Activated CD8-positive, alpha-beta memory T cell treated with anti-CD3 and anti-CD28 coated beads, Interleukin-2, amount 50 U/mL, for 1 hour (primary cell): ENCODE data around the gene LRRC37B.
"Not testable (repeated sequence)": the region's sequence is repeated elsewhere in the genome, so short reads cannot be mapped to it uniquely, and the experiment has no call there.

Experiments used
- DNase-seq: peaks from one replicate; pipeline ENCODE4 v3.0.0-alpha.2; 2020; ENCODE audit errors: extremely low read depth

LRRC37B gene

GRCh38 chr17:32041306-32041875, 34.2 kb downstream of the LRRC37B start:
- DNase-seq, result not testable (repeated sequence)

DNA sequence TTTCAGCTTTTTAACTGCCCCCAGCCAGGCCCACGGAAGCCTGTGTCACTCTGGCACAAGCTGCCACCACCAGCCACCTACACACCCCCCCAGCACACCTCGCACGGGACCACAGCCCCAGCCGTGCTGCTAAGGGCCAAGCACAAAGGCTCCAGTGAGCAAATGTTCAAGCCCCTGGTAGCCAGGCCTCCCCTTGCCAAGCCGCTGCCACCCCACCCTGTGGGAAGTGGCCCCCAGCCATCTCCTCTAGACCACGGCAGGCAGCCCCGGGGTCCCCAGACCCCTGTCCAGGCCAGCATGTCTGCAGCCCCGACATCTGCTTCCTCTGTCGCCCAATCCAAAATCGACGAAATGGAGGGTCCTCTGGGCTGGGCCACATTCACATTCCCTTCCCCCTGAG, 35.1 kb downstream of the LRRC37B start:
- DNase-seq, result not testable (repeated sequence)

- not testable (repeated sequence) for DNase-seq
Observed at GRCh38 chr17:32045611-32046010, 38.4 kb downstream of the LRRC37B start.

DNA sequence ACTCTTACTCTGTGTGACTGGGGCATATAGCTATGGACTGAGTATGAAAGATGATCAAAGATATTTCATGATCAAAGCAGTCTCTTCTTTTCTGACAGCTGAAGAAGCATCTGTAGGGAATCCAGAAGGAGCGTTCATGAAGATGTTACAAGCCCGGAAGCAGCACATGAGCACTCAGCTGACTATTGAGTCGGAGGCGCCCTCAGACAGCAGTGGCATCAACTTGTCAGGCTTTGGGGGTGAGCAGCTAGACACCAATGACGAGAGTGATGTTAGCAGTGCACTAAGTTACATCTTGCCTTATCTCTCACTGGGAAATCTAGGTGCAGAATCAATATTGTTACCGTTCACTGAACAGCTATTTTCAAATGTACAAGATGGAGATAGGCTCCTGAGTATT, 40.5 kb downstream of the LRRC37B start:
- not testable (repeated sequence) for DNase-seq

DNA sequence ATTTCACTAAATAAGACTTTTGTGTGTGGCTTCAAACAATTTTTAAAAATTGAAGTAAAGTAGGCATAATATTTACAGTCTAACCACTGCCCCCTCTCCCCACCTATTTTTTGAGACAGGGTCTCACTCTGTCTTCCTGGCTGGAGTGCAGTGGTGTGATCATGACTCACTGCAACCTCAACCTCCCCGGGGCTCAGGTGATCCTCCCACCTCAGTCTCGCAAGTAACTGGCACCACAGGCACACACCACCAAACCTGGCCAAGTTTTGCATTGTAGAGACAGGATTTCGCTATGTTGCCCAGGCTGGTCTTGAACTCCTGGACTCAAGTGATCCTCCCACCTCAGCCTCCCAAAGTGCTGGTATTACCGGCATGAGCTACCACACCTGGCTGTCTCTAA, 47.8 kb downstream of the LRRC37B start:
- DNase-seq, result not testable (repeated sequence)

DNA sequence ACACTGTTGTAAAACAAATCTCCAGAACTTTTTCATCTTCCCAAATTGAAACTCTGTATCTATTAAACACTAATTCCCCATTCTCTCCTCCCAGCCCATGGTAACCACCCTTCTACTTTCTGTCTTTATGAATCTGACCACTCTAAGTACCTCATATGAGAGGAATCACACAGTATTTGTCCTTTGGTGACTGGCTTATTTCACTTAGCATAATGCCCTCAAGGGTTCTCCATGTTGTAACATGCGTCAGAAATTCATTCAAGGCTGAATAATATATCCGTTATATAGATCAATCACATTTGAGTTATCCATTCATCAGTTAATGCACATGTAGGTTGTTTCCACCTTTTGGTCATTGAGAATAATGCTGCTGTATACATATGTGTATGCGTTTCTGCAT, 48.2 kb downstream of the LRRC37B start:
- DNase-seq, result not testable (repeated sequence)

DNA sequence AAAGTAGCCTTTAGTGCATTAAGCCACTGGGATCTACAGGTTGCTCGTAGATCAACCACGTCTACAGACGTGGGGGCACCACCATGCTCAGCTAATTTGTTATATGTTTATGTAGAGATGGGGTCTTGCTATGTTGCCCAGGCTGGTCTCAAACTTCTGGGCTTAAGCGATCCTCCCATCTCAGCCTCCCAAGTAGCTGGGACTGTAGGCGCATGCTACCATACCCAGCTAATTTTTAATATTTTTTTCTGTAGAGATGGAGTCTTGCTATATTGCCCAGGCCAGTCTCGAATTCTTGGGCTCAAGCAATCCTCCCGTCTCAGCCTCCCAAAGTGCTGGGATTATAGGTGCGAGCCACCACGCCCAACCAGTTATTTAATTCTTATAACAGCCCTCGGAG, 49.3 kb downstream of the LRRC37B start:
- DNase-seq, result not testable (repeated sequence)

GRCh38 chr17:32057460-32058105, 50.4 kb downstream of the LRRC37B start:
- DNase-seq, result not testable (repeated sequence)

DNA sequence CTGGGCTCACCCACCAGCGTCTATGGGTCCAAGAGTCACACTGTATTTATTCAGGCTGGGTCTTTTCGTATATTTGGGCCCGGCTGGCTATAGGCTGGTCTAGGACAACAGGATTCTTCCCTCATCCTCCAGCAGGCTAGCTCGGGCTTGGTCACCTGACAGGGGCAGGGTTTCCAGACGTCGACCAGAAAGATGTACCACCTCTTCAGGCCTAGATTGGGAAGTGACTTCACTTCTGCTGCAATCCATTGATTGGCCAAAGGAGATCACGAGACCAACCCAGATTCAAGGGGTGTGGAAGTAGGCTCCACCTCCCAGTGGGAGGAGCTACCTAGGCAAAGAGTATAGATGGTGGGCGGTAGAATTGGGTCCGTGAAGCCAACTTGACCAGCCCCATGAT, 53.5 kb downstream of the LRRC37B start:
- DNase-seq, result not testable (repeated sequence)

DNA sequence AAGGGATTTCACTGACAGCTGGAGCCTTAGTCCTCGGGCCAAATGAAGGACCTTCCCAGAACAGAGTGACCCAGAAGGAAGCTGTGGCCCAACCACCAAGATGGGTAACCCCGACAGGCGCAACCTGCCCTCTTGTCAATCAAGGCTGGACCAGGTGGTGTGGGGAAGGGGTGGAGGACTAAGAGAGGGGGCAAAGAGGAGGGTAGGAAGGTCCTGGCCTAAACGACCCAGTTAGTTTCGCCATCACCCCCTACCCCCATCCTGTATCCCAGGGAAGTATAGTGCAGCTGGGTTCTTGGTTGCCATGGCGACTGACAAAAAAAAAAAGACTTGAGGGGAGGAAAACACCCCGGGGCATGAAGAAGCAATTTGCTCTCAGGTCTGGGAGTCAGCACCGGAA, 54.7 kb downstream of the LRRC37B start:
- not testable (repeated sequence) for DNase-seq

GRCh38 chr17:32064091-32064490, 56.9 kb downstream of the LRRC37B start:
- not testable (repeated sequence) for DNase-seq

DNA sequence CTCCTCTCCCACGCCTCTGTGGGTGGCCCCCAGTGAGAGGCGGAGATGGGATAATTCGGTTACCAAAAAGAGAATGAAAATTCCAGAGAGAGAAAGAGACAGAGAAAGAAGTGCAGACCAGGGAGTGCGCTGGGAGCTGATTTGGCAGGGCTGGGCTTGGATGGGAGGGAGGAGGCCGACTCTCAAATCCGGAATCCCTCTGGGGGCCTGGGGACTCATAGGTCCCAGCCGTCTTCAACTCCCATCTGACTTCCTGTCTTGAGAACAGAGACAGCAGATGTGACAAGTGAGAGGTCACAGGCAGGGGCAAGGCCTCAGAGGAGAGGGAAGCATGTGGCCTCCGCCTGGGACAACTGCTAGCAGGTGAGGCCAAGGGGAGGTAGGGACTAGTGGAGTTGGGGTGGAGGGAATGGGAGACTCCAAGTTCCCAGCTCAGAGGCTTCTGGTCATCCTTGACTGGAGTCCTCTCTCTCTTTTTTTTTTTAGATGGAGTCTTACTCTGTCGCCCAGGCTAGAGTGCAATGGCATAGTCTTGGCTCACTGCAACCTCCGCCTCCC, 59.0 kb downstream of the LRRC37B start:
- not testable (repeated sequence) for DNase-seq

DNA sequence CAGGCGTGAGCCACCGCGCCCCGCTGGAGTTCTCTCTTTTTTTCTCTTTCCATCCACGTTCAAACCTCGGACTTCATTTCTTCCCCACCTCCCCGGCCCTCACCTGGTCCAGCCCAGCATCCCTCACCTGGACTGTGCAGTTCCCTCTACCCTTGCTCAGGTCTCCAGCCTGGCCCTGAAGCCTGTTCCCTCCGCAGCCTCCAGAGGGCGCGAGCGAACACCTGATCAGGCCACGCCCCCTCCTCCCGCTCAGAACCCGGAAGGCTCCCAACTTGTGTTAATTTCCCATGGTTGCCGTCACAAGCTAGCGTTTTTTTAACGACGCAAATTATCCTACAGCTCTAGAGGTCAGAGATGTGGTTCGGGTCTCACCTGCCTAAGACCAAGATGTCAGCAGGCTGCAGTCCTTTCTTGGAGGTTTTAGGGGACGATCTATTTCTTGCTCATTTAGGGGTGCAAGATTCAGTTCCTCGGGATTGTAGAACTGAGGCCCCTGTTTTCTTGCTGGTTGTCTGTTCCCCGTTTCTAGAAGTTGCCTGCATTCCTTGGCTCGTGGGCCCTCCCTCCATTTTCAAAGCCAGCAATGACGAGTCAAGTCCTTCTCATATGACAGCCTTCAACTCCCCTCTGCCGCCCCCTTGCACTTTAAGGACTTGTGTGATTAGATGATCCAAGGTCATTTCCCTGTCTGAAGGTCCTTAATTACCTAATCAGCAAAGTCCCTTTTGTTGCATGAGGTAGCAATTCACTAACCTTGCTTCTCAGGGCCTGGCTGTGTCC, 59.9 kb downstream of the LRRC37B start:
- DNase-seq, result not testable (repeated sequence)

DNA sequence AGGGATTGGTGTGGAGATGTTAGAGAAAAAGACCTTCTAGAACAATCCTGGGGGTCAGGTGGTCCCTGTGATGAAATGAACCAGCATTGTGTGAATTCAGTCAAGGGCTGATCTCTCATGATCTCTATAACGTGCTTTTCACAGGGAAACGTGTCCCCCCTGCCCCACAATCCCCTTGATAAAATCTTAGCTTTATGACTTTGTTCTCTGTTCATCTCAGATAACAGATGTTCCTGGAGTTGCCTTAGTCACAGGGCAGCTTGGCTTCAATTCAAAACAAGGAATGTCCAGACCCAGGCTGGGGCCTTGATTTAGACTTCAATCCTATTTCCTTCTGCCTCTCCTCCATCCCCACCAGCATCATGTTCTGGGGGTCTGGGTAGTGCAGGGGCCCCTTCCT, 61.9 kb downstream of the LRRC37B start:
- DNase-seq, result not testable (repeated sequence)

DNA sequence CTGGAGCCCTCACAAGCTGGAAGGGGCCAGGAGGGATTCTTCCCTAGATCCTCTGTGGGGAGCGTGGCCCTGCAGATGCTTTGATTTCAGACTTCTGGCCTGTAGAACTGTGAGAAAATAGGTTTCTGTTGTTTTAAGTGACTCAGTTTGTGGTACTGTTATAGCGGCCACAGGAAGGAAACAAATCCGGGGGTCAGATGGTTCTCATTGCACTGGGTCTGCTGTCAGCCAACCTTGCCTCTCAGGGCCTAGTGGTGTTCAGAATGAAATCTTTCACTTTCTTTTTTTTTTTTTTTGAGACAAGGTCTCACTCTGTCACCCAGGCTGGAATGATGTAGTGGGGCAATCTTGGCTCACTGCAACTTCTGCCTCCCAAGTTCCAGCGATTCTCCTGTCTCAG, 64.8 kb downstream of the LRRC37B start:
- DNase-seq, result not testable (repeated sequence)

DNA sequence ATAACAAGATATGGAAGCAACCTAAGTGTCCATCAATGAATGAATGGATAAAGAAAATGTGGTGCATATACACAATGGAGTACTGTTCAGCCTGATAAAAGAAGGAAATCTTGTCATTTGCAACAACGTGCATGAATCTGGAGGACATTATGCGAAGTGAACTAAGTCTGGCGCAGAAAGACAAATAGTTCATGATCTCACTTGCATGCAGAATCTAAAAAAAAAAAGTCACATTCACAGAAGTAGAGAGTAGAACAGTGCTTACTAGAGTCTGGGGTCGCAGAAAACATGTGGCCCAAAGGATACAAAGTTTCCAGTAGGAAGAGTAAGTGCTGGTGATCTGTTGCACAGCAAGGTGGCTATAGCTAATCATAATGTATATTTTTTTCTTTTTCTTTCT, 65.9 kb downstream of the LRRC37B start:
- DNase-seq, result not testable (repeated sequence)

DNA sequence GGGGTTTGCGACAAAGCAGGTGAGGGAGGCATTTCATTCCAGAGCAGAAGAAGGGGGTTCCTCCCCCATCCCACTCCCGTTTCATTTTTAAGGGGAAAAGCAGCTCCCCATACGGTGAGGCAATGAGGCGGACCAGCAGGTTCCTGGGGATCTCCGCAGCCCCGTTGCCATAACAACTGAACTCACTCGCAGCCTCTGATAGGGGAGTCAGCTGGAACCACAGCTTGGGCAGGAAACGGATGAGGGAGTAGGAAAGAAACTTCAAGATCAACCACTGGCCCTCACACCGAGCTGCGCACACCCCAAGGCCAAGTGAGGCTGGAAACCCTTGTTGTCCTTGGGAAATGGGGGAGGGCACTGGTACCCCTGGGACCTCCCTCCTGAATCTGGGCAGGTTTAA, 72.6 kb downstream of the LRRC37B start:
- peak; percentile 32 for DNase-seq

DNA sequence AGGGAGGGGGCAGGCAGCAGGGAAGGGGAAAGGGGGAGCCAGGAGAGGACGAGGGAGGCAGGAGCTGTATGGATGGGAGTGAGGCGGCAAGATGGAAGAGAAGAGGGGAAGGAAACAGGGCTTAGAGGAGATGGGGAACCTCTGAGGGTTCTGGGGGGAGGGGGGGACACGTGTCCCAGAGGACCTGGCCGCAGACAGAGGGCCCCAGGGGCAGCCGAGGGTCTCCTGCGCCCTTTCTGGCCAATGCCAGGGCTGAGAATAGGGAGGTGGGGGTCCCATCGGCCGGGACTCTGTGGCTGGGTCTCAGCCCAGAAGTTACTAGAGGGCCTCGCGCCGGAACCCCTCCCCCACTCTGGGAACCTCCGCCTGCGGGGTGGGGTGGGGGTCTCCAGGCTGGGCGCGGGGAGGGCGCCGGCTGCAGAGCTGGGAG, 76.4 kb downstream of the LRRC37B start:
- not testable (repeated sequence) for DNase-seq

GRCh38 chr17:32084003-32084941, 77.1 kb downstream of the LRRC37B start:
- not testable (repeated sequence) for DNase-seq

- DNase-seq, result not testable (repeated sequence)
Observed at GRCh38 chr17:32084942-32085829, 78.0 kb downstream of the LRRC37B start.
